ENCODE measurements around the gene POLR2M. TPM values are rescaled to one million over a fixed set of nuclear protein-coding genes. Genes with fewer than 3 reads are reported as not detected.

Gene POLR2M
- total and polyA plus RNA-seq, 2 experiments from 2014 or later = 19.6 to 46.3 TPM

DNA sequence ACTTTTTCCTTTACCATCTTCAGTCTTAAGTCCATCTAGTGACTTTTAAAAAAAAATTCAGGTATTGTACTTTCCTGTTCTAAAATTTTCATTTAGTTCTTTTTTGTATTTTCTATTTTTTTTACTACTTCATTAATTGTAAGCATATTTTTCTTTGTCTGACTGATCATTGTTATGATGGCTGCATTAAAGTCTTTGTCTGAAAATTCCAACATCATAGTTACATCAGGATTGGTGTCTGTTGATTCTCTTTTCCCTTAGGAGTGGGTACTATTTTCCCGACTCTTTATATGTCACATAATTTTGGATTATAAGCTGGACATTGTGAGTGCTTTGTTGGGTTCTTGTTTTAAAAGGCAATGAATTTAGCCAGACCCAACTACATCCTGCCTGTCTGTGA, 34.9 kb upstream of the POLR2M start:
- no peaks in the 10 kb centered on the region for H3K36me3 ChIP-seq (ENCODE audit: insufficient read depth)
- no peak for ATAC-seq
- no peak overlapping the region for H3K27ac ChIP-seq (ENCODE audit: low read depth)
- H3K27me3 Mint-ChIP-seq (ENCODE audit: insufficient read depth, low read depth, poor library complexity) = peaks cover 2% of the 10 kb centered on the region
- DNase-seq (ENCODE audit: low spot score) = no peak
- no peak overlapping the region for H3K4me3 Mint-ChIP-seq
- H3K79me2 ChIP-seq (replicated peaks; ENCODE audit: insufficient read depth) = no peaks in the 10 kb centered on the region
- H3K4me3 ChIP-seq = no peak overlapping the region
- no peak overlapping the region for H3K4me2 ChIP-seq
- H2AFZ ChIP-seq = no peak overlapping the region
- H3K4me1 Mint-ChIP-seq = no peaks in the 10 kb centered on the region
- no peaks in the 10 kb centered on the region for H3K9me2 ChIP-seq (ENCODE audit: insufficient read depth)
- H3K27ac Mint-ChIP-seq = no peak overlapping the region
- TF ChIP-seq, protein P1, sequence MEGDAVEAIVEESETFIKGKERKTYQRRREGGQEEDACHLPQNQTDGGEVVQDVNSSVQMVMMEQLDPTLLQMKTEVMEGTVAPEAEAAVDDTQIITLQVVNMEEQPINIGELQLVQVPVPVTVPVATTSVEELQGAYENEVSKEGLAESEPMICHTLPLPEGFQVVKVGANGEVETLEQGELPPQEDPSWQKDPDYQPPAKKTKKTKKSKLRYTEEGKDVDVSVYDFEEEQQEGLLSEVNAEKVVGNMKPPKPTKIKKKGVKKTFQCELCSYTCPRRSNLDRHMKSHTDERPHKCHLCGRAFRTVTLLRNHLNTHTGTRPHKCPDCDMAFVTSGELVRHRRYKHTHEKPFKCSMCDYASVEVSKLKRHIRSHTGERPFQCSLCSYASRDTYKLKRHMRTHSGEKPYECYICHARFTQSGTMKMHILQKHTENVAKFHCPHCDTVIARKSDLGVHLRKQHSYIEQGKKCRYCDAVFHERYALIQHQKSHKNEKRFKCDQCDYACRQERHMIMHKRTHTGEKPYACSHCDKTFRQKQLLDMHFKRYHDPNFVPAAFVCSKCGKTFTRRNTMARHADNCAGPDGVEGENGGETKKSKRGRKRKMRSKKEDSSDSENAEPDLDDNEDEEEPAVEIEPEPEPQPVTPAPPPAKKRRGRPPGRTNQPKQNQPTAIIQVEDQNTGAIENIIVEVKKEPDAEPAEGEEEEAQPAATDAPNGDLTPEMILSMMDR (conservative IDR thresholded peaks at IDR 0.05; ENCODE audit: low read depth in 2 of 2) = no peak
- TF ChIP-seq, protein P2, sequence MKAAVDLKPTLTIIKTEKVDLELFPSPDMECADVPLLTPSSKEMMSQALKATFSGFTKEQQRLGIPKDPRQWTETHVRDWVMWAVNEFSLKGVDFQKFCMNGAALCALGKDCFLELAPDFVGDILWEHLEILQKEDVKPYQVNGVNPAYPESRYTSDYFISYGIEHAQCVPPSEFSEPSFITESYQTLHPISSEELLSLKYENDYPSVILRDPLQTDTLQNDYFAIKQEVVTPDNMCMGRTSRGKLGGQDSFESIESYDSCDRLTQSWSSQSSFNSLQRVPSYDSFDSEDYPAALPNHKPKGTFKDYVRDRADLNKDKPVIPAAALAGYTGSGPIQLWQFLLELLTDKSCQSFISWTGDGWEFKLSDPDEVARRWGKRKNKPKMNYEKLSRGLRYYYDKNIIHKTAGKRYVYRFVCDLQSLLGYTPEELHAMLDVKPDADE (IDR thresholded peaks at IDR 0.05) = no peak
- TF ChIP-seq JUNB (IDR thresholded peaks at IDR 0.05; ENCODE audit: unreplicated experiment) (no peak), ZNF331 (CRISPR knock-in tag; IDR thresholded peaks at IDR 0.05; ENCODE audit: low read depth) (no peak)
- TF ChIP-seq, protein P3, sequence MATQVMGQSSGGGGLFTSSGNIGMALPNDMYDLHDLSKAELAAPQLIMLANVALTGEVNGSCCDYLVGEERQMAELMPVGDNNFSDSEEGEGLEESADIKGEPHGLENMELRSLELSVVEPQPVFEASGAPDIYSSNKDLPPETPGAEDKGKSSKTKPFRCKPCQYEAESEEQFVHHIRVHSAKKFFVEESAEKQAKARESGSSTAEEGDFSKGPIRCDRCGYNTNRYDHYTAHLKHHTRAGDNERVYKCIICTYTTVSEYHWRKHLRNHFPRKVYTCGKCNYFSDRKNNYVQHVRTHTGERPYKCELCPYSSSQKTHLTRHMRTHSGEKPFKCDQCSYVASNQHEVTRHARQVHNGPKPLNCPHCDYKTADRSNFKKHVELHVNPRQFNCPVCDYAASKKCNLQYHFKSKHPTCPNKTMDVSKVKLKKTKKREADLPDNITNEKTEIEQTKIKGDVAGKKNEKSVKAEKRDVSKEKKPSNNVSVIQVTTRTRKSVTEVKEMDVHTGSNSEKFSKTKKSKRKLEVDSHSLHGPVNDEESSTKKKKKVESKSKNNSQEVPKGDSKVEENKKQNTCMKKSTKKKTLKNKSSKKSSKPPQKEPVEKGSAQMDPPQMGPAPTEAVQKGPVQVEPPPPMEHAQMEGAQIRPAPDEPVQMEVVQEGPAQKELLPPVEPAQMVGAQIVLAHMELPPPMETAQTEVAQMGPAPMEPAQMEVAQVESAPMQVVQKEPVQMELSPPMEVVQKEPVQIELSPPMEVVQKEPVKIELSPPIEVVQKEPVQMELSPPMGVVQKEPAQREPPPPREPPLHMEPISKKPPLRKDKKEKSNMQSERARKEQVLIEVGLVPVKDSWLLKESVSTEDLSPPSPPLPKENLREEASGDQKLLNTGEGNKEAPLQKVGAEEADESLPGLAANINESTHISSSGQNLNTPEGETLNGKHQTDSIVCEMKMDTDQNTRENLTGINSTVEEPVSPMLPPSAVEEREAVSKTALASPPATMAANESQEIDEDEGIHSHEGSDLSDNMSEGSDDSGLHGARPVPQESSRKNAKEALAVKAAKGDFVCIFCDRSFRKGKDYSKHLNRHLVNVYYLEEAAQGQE (IDR thresholded peaks at IDR 0.05; ENCODE audit: unreplicated experiment) = no peak
- no peaks in the 10 kb centered on the region for H3K36me3 Mint-ChIP-seq (ENCODE audit: low read depth)
- H3F3A ChIP-seq (replicated peaks; ENCODE audit: low read depth) = no peaks in the 10 kb centered on the region
- H4K20me1 ChIP-seq (replicated peaks; ENCODE audit: insufficient read depth) = no peaks in the 10 kb centered on the region
- H3K4me1 ChIP-seq (ENCODE audit: insufficient read depth) = no peaks in the 10 kb centered on the region
- no peaks in the 10 kb centered on the region for H3K27me3 ChIP-seq (ENCODE audit: insufficient read depth)
- H3K9me3 Mint-ChIP-seq = no peaks in the 10 kb centered on the region

DNA sequence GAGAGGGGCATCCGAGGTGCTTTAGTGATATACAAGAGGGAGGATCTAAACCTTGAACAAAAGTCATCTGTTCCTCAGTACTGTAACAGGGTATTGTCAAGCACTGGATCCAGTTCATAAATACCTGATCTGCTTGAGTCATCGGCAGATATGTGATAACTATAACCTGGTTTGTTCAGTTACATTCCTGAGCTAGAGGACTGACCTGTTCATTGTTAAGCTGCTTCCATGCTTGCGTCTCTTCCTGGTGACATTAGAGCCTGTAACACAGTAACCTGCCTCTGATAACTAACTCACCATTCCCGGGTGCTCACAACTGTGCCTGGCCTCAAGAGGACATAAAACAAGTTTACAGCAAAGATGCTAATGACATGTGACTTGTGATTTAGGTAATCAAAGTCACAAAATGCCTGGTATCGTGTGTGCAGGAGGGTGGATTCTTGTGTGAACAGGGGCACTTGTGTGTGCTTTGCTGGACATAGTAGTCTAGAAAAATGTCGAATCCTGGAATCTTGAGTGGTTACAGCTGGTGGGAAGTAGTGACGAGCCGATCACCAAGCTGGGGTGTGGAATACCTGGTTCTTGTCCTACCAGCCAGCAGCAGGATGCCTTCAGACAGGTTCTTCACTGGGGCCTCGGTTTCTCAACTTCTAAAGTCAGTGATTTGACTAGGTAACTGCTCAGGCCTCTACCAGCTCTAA, 30.9 kb upstream of the POLR2M start:
- H3K79me2 ChIP-seq (replicated peaks; ENCODE audit: insufficient read depth) = no peaks in the 10 kb centered on the region
- no peak overlapping the region for H2AFZ ChIP-seq
- H3K4me1 ChIP-seq (ENCODE audit: insufficient read depth) = no peaks in the 10 kb centered on the region; the same call in 1 of the 2 replicates
- Mint-ChIP-seq H3K9me3 (no peaks in the 10 kb centered on the region), H3K27ac (no peak overlapping the region), H3K4me1 (no peaks in the 10 kb centered on the region), H3K27me3 (ENCODE audit: insufficient read depth, low read depth, poor library complexity) (peaks cover 2% of the 10 kb centered on the region), H3K4me3 (no peak overlapping the region), H3K36me3 (ENCODE audit: low read depth) (no peaks in the 10 kb centered on the region)
- no peak overlapping the region for H3K4me2 ChIP-seq
- ATAC-seq = no peak
- H3K9me2 ChIP-seq (ENCODE audit: insufficient read depth) = no peaks in the 10 kb centered on the region
- no peak overlapping the region for H3K4me3 ChIP-seq
- DNase-seq (ENCODE audit: low spot score) = no peak
- H3K27ac ChIP-seq (ENCODE audit: low read depth) = no peak overlapping the region
- H3K36me3 ChIP-seq (ENCODE audit: insufficient read depth) = no peaks in the 10 kb centered on the region
- H3F3A ChIP-seq (replicated peaks; ENCODE audit: low read depth) = no peaks in the 10 kb centered on the region
- no peaks in the 10 kb centered on the region for H4K20me1 ChIP-seq (replicated peaks; ENCODE audit: insufficient read depth)
- H3K27me3 ChIP-seq (ENCODE audit: insufficient read depth) = no peaks in the 10 kb centered on the region
- TF ChIP-seq, protein P3 (IDR thresholded peaks at IDR 0.05; ENCODE audit: unreplicated experiment) = no peak
- no peak for TF ChIP-seq CREB1 (CRISPR knock-in tag; IDR thresholded peaks at IDR 0.05; ENCODE audit: low read depth)
- TF ChIP-seq ZNF331 (CRISPR knock-in tag; IDR thresholded peaks at IDR 0.05; ENCODE audit: low read depth) = no peak
